Measurements from ENCODE around the gene EFCAB14. TPM values are rescaled to one million over a fixed set of nuclear protein-coding genes. Genes with fewer than 3 reads are reported as not detected.
A peak's percentile ranks its signal among the peaks of the same experiment; 100 is the strongest.
"Not testable (repeated sequence)": the region's sequence is repeated elsewhere in the genome, so short reads cannot be mapped to it uniquely, and the experiment has no call there.

The EFCAB14 gene
- total RNA-seq, 1 donor from 2014 or later = 116 TPM

DNA sequence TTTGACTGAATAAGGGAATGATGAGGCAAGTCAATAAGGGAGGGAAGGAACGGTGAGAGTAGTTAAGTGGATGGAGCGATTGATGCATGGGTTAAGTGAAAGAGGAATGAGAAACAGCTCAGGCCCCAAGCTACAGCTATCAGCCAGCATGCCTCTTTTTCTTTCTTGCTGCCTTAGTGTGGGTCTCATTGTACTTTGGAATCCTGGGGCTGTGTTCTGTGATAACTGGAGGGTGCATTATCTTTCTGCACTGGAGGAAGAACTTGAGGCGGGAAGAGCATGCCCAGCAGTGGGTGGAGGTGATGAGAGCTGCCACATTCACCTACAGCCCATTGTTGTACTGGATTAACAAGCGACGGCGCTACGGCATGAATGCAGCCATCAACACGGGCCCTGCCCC is 46.2 kb downstream of the EFCAB14 start:
- peaks cover 39% of the 10 kb centered on the region for H3K36me3 ChIP-seq
- intact Hi-C loops (cut with DNase I) = no loop called here
- ATAC-seq = no peak

GRCh38 chr1:46671554-46671953 is 47.4 kb downstream of the EFCAB14 start, which contains the start of gene TEX38:
TSS of gene TEX38 (plus strand) at chr1:46671854. CDS start at chr1:46671935, 81 bp downstream.
- peaks cover 10% of the 10 kb centered on the region for H3K4me1 ChIP-seq
- intact Hi-C loops (cut with DNase I) = no loop called here
- no peak within 1 kb of the TSS for H3K4me3 ChIP-seq
- H3K27ac ChIP-seq = no peak within 1 kb of the TSS
- H3K36me3 ChIP-seq = peaks cover 27% of the 10 kb centered on the region
- no peaks in the 10 kb centered on the region for H3K27me3 ChIP-seq (ENCODE audit: low read depth)
- TF ChIP-seq, protein P1, sequence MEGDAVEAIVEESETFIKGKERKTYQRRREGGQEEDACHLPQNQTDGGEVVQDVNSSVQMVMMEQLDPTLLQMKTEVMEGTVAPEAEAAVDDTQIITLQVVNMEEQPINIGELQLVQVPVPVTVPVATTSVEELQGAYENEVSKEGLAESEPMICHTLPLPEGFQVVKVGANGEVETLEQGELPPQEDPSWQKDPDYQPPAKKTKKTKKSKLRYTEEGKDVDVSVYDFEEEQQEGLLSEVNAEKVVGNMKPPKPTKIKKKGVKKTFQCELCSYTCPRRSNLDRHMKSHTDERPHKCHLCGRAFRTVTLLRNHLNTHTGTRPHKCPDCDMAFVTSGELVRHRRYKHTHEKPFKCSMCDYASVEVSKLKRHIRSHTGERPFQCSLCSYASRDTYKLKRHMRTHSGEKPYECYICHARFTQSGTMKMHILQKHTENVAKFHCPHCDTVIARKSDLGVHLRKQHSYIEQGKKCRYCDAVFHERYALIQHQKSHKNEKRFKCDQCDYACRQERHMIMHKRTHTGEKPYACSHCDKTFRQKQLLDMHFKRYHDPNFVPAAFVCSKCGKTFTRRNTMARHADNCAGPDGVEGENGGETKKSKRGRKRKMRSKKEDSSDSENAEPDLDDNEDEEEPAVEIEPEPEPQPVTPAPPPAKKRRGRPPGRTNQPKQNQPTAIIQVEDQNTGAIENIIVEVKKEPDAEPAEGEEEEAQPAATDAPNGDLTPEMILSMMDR (IDR thresholded peaks at IDR 0.05) = no peak
- no peak for DNase-seq
- ATAC-seq = no peak
- H3K9me3 ChIP-seq = no peaks in the 10 kb centered on the region

More for the DNA sequence above, 46.2 kb downstream of the EFCAB14 start:
- Histone ChIP-seq H3K27me3 (ENCODE audit: low read depth) (no peaks in the 10 kb centered on the region), H3K9me3 (no peaks in the 10 kb centered on the region), H3K27ac (no peak overlapping the region), H3K4me1 (no peaks in the 10 kb centered on the region), H3K4me3 (no peak overlapping the region)
- TF ChIP-seq, protein P1 (IDR thresholded peaks at IDR 0.05) = no peak
- DNase-seq = no peak

GRCh38 chr1:46670134-46670533 is 48.8 kb downstream of the EFCAB14 start:
- no peaks in the 10 kb centered on the region for H3K27me3 ChIP-seq (ENCODE audit: low read depth)
- no peak overlapping the region for H3K27ac ChIP-seq
- DNase-seq (no peak), ATAC-seq (no peak)
- no peaks in the 10 kb centered on the region for H3K9me3 ChIP-seq
- H3K36me3 ChIP-seq = peaks cover 15% of the 10 kb centered on the region
- intact Hi-C loops (cut with DNase I) = no loop called here
- peaks cover 21% of the 10 kb centered on the region for H3K4me1 ChIP-seq
- TF ChIP-seq, protein P1 (IDR thresholded peaks at IDR 0.05) = no peak
- H3K4me3 ChIP-seq = no peak overlapping the region

DNA sequence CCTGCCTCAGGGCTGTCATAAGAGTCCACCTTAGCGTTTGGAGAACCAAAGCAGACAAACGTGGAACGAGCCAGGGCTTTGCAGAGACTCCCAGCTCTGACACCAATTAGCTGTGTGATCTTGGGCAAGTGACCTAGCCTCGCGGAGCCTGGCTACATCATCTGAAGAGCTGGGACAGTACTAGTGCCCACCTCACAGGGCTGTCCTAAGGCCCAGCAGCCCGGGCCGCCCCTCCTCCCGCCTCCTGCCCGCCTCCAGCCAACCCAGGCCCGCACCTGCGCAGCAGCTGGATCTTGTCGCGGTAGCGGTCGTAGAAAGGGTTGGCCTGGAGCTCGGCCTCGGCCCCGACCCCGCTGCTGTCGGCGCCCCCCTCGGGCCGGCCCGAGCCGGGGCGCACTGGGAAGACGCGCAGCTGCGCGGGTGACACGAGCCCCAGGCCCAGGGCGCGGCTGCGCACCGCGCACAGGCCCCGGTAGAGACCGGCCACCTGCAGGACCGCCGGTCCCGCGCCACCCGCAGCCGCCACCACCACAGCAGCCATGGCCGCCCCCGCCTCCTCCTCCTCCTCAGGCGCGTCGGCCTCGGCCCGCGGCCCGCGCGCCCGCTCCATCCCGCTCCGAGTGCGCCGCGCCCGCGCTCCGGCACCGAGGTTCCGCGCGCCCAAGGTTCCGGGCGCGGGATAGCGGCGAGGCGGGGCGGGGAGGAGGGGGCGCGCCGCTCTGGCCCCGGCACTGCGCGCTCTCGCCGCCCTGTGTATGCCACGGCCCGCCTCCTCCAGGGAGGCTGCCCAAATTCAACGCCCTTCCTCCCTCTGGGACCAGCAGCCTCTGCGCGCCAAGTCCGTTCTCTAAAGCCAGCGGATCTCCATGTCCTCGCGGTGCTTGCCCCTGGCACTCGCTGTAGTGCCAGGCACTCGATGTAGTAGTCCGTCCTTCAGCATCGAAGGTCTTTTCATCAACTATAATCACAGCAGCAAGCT is 50.8 kb downstream of the EFCAB14 start, which contains the start of gene ATPAF1:
Gene ATPAF1, minus strand, starts transcription at position 583 of the 979 bp plus-strand sequence. Its CDS starts 42 bp downstream, at position 541.
- H3K27me3 ChIP-seq (ENCODE audit: low read depth) = no peaks in the 10 kb centered on the region
- intact Hi-C loops (cut with DNase I) = no loop called here
- H3K27ac ChIP-seq = peak within 1 kb of the TSS; percentile 84
- TF ChIP-seq, protein P1 (IDR thresholded peaks at IDR 0.05) = no peak
- H3K4me3 ChIP-seq = peak within 1 kb of the TSS; percentile 80
- peaks cover 21% of the 10 kb centered on the region for H3K4me1 ChIP-seq
- peak; percentile 87 for DNase-seq
- H3K36me3 ChIP-seq = peaks cover 19% of the 10 kb centered on the region
- no peaks in the 10 kb centered on the region for H3K9me3 ChIP-seq
- ATAC-seq = peak; percentile 93 to 97

- TF ChIP-seq, protein P1 (IDR thresholded peaks at IDR 0.05) = no peak
- peaks cover 25% of the 10 kb centered on the region for H3K36me3 ChIP-seq
- H3K4me1 ChIP-seq = peaks cover 21% of the 10 kb centered on the region
- no peak overlapping the region for H3K27ac ChIP-seq
- no peak overlapping the region for H3K4me3 ChIP-seq
- no peaks in the 10 kb centered on the region for H3K9me3 ChIP-seq
- no peak for ATAC-seq
- no peaks in the 10 kb centered on the region for H3K27me3 ChIP-seq (ENCODE audit: low read depth)
- DNase-seq = no peak
- intact Hi-C loops (cut with DNase I) = no loop called here
Measured at GRCh38 chr1:46665983-46666382, 52.9 kb downstream of the EFCAB14 start.

GRCh38 chr1:46662919-46663318 is 56.0 kb downstream of the EFCAB14 start:
- not testable (repeated sequence) for ATAC-seq
- H3K36me3 ChIP-seq = peaks cover 48% of the 10 kb centered on the region

GRCh38 chr1:46660116-46660515 is 58.8 kb downstream of the EFCAB14 start:
- H3K4me3 ChIP-seq; intact Hi-C loops (cut with DNase I); H3K27me3 ChIP-seq (ENCODE audit: low read depth); H3K9me3 ChIP-seq; DNase-seq; H3K27ac ChIP-seq; ATAC-seq; H3K4me1 ChIP-seq: not testable (repeated sequence)
- peaks cover 69% of the 10 kb centered on the region for H3K36me3 ChIP-seq

More at GRCh38 chr1:46662919-46663318, 56.0 kb downstream of the EFCAB14 start:
- peaks cover 21% of the 10 kb centered on the region for H3K4me1 ChIP-seq
- H3K27ac ChIP-seq; H3K9me3 ChIP-seq; H3K27me3 ChIP-seq (ENCODE audit: low read depth); intact Hi-C loops (cut with DNase I); DNase-seq; H3K4me3 ChIP-seq: not testable (repeated sequence)
